ENCODE data around the gene RPRD1B. TPM values are rescaled to one million over a fixed set of nuclear protein-coding genes. Genes with fewer than 3 reads are reported as not detected.

RPRD1B gene
- total and polyA plus RNA-seq, 2 experiments from 2014 or later: 16.5 to 28.0 TPM

DNA sequence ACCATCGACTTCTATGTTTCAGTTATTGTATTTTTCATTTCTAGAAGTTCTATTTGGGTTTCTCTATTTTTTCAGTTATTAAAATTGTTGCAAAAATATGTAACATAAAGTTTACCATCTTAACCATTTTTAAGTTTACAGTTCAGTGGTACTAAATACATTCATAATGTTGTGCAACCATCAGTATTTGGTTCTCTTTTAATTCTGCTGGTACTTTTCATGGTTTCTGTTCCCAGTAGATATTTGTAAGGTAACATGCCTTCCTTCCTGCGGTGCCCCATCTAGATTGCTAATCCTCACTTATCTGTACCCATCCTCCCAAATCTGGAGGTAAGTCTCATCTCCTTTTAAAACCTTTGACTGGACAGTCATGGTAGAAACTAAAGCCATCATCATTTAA is 83.7 kb downstream of the RPRD1B start:
- Histone ChIP-seq H4K20me1 (ENCODE audit: insufficient read depth, poor library complexity, severe bottlenecking) (no peaks in the 10 kb centered on the region), H3K79me2 (no peaks in the 10 kb centered on the region), H2AFZ (no peak overlapping the region), H3K9me2 (replicated peaks; ENCODE audit: insufficient read depth) (no peaks in the 10 kb centered on the region), H3K27ac (no peak overlapping the region), H3K4me2 (no peak overlapping the region), H3K4me1 (ENCODE audit: insufficient read depth) (no peaks in the 10 kb centered on the region), H3K36me3 (replicated peaks; ENCODE audit: insufficient read depth, low read depth) (no peaks in the 10 kb centered on the region), H3K9me3 (ENCODE audit: low read depth) (no peaks in the 10 kb centered on the region), H3K4me3 (no peak overlapping the region), H3K27me3 (no peaks in the 10 kb centered on the region)
- DNase-seq (ENCODE audit: low spot score): no peak
- 86% methylated on average over 2 of the region's 2 CpGs for WGBS (ENCODE audit: low lambda C conversion rate, missing lambda C conversion rate)
- TF ChIP-seq, protein P1, sequence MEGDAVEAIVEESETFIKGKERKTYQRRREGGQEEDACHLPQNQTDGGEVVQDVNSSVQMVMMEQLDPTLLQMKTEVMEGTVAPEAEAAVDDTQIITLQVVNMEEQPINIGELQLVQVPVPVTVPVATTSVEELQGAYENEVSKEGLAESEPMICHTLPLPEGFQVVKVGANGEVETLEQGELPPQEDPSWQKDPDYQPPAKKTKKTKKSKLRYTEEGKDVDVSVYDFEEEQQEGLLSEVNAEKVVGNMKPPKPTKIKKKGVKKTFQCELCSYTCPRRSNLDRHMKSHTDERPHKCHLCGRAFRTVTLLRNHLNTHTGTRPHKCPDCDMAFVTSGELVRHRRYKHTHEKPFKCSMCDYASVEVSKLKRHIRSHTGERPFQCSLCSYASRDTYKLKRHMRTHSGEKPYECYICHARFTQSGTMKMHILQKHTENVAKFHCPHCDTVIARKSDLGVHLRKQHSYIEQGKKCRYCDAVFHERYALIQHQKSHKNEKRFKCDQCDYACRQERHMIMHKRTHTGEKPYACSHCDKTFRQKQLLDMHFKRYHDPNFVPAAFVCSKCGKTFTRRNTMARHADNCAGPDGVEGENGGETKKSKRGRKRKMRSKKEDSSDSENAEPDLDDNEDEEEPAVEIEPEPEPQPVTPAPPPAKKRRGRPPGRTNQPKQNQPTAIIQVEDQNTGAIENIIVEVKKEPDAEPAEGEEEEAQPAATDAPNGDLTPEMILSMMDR (IDR thresholded peaks at IDR 0.05; ENCODE audit: poor library complexity): no peak
- TF ChIP-seq EZH2phosphoT487 (IDR thresholded peaks at IDR 0.05; ENCODE audit: low read depth, severe bottlenecking, unreplicated experiment) (no peak), EZH2 (IDR thresholded peaks at IDR 0.05; ENCODE audit: borderline replicate concordance) (no peak)

DNA sequence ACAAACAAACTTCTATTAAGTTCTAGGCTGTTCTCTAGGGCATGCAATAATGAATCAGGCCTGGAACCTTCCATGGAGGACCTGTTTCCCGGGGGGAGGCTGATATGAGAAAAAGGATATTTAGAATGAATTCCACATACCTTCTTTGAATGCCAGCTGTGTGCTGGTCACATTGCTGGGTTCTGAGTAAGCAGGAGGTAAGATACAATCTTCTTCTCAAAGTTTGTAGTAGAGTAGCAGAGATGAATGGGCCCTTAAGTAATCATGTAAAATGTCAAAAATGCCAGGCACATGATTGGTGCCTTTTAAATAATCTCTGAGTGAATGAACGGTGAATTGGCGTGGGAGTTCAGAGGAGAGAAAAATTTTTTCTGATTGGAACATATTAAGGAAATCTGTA is 84.1 kb downstream of the RPRD1B start:
- no peak overlapping the region for H3K4me3 ChIP-seq
- H3K27me3 ChIP-seq: no peaks in the 10 kb centered on the region
- peaks cover 3% of the 10 kb centered on the region for H3K4me1 ChIP-seq (ENCODE audit: insufficient read depth)
- H4K20me1 ChIP-seq (ENCODE audit: insufficient read depth, poor library complexity, severe bottlenecking): no peaks in the 10 kb centered on the region
- no peak for TF ChIP-seq EZH2 (IDR thresholded peaks at IDR 0.05; ENCODE audit: borderline replicate concordance)
- no peak for TF ChIP-seq EZH2phosphoT487 (IDR thresholded peaks at IDR 0.05; ENCODE audit: low read depth, severe bottlenecking, unreplicated experiment)
- TF ChIP-seq, protein P1 (IDR thresholded peaks at IDR 0.05; ENCODE audit: poor library complexity): no peak
- no peak overlapping the region for H3K27ac ChIP-seq
- WGBS (ENCODE audit: low lambda C conversion rate, missing lambda C conversion rate): 56% methylated on average over 3 of the region's 3 CpGs
- H3K36me3 ChIP-seq (replicated peaks; ENCODE audit: insufficient read depth, low read depth): no peaks in the 10 kb centered on the region
- no peak overlapping the region for H3K4me2 ChIP-seq
- no peak overlapping the region for H2AFZ ChIP-seq
- H3K9me2 ChIP-seq (replicated peaks; ENCODE audit: insufficient read depth): no peaks in the 10 kb centered on the region
- no peak for DNase-seq (ENCODE audit: low spot score)
- no peaks in the 10 kb centered on the region for H3K9me3 ChIP-seq (ENCODE audit: low read depth)
- no peaks in the 10 kb centered on the region for H3K79me2 ChIP-seq

DNA sequence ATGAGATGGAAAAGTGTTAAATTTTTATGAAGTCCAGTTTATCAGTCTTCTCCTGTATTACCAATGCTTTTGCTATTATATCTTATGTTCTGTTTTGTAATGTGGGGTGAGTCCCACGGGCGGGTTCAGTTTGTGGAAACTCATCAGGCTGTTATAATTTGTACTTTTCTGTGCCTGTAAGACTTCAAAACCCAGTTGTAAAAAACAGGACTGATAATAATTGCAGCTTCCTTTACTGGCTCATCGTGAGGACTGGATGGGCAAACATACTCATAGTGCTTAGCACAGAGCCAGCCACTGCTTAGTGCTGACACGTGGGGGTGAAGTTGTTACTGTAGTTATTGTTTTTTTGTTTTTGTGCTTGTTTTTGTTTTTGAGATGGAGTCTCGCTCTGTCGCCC is 85.9 kb downstream of the RPRD1B start:
- Histone ChIP-seq H3K4me3 (no peak overlapping the region), H3K36me3 (replicated peaks; ENCODE audit: insufficient read depth, low read depth) (no peaks in the 10 kb centered on the region), H3K4me2 (no peak overlapping the region), H3K27ac (peak overlapping the region; percentile 24), H3K27me3 (no peaks in the 10 kb centered on the region), H4K20me1 (ENCODE audit: insufficient read depth, poor library complexity, severe bottlenecking) (no peaks in the 10 kb centered on the region), H3K9me3 (ENCODE audit: low read depth) (no peaks in the 10 kb centered on the region), H3K79me2 (no peaks in the 10 kb centered on the region), H3K4me1 (ENCODE audit: insufficient read depth) (peaks cover 12% of the 10 kb centered on the region), H2AFZ (no peak overlapping the region), H3K9me2 (replicated peaks; ENCODE audit: insufficient read depth) (no peaks in the 10 kb centered on the region)
- TF ChIP-seq EZH2phosphoT487 (IDR thresholded peaks at IDR 0.05; ENCODE audit: low read depth, severe bottlenecking, unreplicated experiment) (no peak), EZH2 (IDR thresholded peaks at IDR 0.05; ENCODE audit: borderline replicate concordance) (no peak)
- TF ChIP-seq, protein P1 (IDR thresholded peaks at IDR 0.05; ENCODE audit: poor library complexity): no peak
- WGBS (ENCODE audit: low lambda C conversion rate, missing lambda C conversion rate): 74% methylated on average over 6 of the region's 6 CpGs
- DNase-seq (ENCODE audit: low spot score): no peak

DNA sequence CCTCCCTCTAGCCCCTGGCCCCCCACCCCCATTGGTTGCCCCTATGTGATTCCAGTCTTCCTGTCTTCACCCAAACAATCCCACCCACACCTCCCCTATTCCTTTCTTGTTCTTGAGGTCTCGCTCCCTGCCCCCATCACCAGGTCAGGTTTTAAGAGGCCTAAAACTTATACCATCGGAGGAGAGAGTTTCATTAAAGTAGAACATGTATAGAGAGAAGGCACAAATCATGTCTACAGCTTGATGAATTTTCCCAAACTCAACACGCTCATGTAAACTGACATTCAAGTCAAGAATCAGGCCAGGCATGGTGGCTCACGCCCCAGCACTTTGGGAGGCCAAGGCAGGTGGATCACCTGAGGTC is 87.1 kb downstream of the RPRD1B start:
- no peaks in the 10 kb centered on the region for H3K79me2 ChIP-seq
- no peak overlapping the region for H3K4me3 ChIP-seq
- no peaks in the 10 kb centered on the region for H3K36me3 ChIP-seq (replicated peaks; ENCODE audit: insufficient read depth, low read depth)
- no peak for DNase-seq (ENCODE audit: low spot score)
- 95% methylated on average over 4 of the region's 4 CpGs for WGBS (ENCODE audit: low lambda C conversion rate, missing lambda C conversion rate)
- no peaks in the 10 kb centered on the region for H3K9me3 ChIP-seq (ENCODE audit: low read depth)
- H4K20me1 ChIP-seq (ENCODE audit: insufficient read depth, poor library complexity, severe bottlenecking): no peaks in the 10 kb centered on the region
- H3K27me3 ChIP-seq: no peaks in the 10 kb centered on the region
- peaks cover 18% of the 10 kb centered on the region for H3K4me1 ChIP-seq (ENCODE audit: insufficient read depth)
- TF ChIP-seq EZH2 (IDR thresholded peaks at IDR 0.05; ENCODE audit: borderline replicate concordance) (no peak), EZH2phosphoT487 (IDR thresholded peaks at IDR 0.05; ENCODE audit: low read depth, severe bottlenecking, unreplicated experiment) (no peak)
- TF ChIP-seq, protein P1 (IDR thresholded peaks at IDR 0.05; ENCODE audit: poor library complexity): no peak
- no peak overlapping the region for H2AFZ ChIP-seq
- H3K27ac ChIP-seq: no peak overlapping the region
- H3K4me2 ChIP-seq: no peak overlapping the region
- H3K9me2 ChIP-seq (replicated peaks; ENCODE audit: insufficient read depth): no peaks in the 10 kb centered on the region
